Subcutaneous adipose tissue (tissue), 4 donors: ENCODE results near the gene SGCA. TPM values are rescaled to one million over a fixed set of nuclear protein-coding genes. Genes with fewer than 3 reads are reported as not detected.

Source experiments
- CTCF ChIP-seq: fragments of 450-650 bp; IDR thresholded peaks from one replicate; pipeline ENCODE4 v1.5.1; 2016; ENCODE audit warnings: low read depth, mild to moderate bottlenecking, control low read depth, antibody characterized with exemption, moderate library complexity
- total RNA-seq, 4 donors: library from RNA; depleted of rRNA; stranded (reverse); fragments of >200 nt; gene quantifications; one replicate each; pipeline ENCODE4 v1.1.0, GENCODE V29; 2016

The SGCA gene
- total RNA-seq, 4 donors from 2014 or later, result 4.4 TPM; not detected in 3

GRCh38 chr17:50186661-50187393 lies 21.0 kb downstream of the SGCA start:
- no peak for TF ChIP-seq CTCF

GRCh38 chr17:50187394-50187725 lies 21.6 kb downstream of the SGCA start:
- TF ChIP-seq CTCF, result no peak

- no peak for TF ChIP-seq CTCF
Observed at GRCh38 chr17:50187751-50188530, 22.1 kb downstream of the SGCA start.

- TF ChIP-seq CTCF, result no peak
Observed at GRCh38 chr17:50188531-50188920, 22.7 kb downstream of the SGCA start.

GRCh38 chr17:50188921-50189549 lies 23.2 kb downstream of the SGCA start:
- TF ChIP-seq CTCF, result no peak

- TF ChIP-seq CTCF, result no peak
Observed at GRCh38 chr17:50189550-50190292, 23.9 kb downstream of the SGCA start.

GRCh38 chr17:50190293-50190602 lies 24.4 kb downstream of the SGCA start:
- no peak for TF ChIP-seq CTCF
